ENCODE measurements around the gene SLIT1.

Gene SLIT1

DNA sequence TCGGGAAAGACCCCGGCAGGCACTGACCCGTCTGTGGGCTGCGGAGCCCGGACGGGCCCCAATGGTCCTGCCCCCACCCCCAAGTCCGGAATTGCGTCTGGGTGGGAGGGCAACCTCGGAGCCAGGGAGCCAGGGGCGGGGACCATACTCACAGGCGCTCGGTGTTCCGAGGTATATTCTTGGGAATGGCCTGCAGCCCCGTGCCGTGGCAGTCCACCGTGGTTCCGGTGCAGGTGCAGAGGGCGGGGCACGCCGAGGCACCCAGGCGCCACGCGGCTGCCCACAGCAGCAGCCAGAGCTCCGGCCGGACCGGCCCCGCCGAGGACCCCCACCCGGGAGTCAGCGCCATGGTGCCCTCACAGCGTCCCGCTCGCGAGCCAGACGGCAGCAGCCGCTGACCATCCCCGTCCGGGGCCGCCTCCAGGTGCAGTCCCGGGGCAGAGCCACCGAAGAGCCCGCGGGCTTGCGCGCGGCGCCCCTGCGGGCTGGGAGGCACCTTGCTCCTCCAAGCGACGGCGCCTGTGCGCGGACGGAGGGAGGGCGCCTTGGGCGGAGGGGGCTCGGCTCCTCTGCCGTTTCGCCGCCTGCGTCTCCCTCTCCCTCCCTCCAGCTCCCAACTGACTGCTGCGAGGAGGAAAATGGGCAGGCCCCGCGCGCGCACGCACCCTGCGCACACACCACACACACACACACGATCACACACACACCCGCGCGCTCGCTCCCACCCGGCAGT is at the start of gene SLIT1:
SLIT1 (minus strand) TSS at position 634 of the 733 bp plus-strand sequence; CDS start at position 349, 285 bp downstream.
- no peak for DNase-seq

DNA sequence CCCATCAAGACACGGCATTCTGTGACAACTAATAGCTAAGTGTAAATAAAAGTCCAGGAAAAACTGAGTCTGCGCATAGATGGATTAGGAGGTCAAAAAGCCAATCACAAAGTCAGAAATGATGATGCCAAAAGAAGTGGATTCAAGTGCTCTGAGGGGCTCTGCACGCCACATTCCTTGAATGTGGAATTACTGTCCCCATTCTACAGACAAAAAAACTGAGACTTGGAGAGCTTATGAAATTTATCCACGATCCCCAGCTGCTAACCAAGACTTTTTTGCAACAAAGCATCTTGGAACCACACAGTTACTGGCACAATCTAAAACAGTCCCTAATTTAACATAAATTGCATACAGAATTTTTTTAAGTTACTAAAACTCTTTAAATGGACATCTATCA is 49.6 kb upstream of the SLIT1 start:
- DNase-seq = no peak

DNA sequence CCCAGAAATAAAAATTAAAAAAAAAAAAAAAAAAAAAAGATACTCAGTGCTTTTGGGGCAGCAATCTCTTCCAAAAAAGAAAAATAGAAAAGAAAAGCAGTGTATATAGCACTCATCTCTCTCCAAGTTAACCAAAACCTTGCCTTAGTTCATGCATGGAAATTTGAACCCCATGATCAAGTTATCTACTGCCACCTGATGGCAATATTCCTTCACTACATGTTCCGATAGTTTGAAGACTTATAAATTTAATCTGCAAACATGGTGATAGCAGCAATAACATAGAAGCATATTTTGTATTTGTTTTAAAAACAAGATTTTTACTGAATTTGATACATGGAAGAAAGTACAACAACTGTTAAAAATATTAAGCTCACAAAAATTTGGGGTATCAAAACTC is 48.6 kb upstream of the SLIT1 start:
- DNase-seq = no peak

DNA sequence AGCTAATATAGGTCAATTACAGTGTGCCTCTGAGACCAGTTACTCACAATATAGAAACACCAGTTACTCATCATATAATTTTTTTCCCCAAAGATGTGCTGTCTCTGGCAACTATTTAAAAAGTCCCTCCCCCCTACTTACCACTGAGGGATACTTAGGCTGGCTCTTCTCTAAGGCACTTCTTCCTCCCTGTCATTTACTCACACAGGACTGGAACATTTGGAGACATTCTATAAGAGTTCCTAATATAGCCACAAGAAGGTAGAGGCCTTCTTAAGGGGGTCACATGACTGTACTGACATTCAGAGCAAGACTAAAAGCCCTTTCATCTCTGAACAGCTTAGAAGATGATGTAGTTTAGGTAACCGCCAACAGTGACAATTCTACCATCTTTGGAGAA is 44.4 kb upstream of the SLIT1 start:
- no peak for DNase-seq

DNA sequence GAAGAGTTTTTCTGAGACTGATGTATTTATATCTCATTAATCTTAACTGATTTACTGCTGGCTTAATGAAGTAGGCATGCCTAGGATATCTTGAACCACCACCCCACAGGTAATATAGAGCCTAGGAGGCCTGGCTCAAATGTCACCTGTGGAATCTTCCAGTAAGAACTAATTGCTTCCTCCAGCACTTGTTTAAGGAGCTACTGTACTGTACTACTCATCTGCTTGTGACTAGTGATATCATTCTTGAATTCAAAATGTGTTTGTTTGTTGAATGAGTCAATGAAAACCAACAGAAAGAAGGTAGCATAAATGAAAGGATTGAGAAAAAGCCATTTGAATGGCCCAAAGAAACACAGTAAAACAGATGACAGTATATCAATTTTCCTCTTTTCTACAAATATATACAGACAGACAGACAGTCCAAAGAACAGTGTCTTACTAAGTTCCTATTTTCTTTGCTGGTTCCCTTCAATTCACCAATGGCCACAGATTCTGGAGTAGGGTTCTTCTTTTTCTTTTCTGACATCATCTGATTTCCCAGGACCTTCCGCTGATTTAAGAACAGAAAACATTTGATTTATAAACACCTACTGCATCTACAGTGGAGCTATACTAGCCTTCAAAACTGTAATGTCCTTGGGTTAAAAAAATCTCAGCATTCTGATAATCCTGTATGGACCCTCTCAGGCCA is 43.7 kb upstream of the SLIT1 start:
- DNase-seq = no peak

DNA sequence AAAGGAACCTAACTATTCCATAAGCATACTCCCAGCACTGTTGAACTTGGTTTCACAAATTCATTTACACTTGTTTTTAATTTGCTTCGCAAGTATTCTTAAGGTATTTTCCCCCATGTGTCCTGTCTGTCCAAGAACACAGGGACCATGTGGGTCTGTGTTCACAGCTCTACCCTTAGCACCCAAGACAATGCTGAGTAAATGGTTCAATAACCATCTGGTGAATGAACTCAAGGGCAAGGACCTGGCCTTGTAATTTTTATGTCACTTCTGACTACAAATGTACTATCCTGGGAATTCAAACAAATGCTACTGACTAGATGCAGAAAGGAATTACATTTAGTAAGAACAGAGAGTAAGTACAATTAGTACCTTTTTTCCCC is 43.0 kb upstream of the SLIT1 start:
- DNase-seq = no peak

DNA sequence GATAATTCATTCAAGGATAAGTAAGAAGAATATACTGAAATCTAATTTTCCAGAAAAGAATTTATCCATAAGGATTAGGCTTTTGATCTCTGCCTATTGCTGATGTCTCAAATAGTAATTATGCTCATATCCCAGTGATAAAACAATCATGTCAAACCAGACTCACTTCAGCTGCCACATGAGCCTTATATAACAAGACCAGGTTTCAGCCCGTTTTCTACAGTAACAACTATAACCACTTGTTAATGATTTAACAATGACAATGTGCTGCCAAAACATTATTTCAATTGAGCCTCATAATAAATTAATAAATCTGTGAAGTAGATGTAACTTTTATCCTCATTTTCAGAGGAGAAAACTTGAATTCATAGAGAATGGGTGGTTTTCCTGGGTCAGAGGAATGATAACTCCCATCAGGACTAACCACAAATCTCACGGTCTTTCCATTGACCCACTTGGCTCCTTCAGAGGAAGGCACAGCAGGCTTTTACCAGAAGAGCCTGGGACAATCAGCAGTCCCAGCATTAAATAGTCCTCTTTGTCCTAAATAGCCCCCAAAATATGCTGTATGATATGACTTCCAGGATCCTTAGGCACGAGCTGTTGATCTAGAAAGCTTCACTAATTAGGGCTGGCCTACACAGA is 42.5 kb upstream of the SLIT1 start:
- no peak for DNase-seq

DNA sequence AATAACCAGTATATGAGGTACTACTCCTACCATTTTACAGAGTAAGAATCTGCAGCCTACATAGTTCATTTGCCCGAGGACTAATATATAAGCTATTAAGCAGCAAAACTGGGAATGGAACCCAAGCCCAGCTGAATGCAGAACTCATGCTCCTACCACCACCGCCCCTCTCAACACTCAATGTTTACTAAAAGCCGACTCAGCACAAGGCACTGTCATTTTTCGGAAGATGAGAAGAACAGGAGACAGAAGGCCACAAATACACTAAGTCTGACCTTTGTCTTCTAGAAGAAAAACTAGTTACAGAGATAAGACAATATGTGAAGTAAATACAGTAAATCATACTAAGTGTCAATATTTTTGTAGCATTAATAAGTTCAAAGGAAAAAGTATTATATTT is 40.6 kb upstream of the SLIT1 start:
- DNase-seq = no peak

DNA sequence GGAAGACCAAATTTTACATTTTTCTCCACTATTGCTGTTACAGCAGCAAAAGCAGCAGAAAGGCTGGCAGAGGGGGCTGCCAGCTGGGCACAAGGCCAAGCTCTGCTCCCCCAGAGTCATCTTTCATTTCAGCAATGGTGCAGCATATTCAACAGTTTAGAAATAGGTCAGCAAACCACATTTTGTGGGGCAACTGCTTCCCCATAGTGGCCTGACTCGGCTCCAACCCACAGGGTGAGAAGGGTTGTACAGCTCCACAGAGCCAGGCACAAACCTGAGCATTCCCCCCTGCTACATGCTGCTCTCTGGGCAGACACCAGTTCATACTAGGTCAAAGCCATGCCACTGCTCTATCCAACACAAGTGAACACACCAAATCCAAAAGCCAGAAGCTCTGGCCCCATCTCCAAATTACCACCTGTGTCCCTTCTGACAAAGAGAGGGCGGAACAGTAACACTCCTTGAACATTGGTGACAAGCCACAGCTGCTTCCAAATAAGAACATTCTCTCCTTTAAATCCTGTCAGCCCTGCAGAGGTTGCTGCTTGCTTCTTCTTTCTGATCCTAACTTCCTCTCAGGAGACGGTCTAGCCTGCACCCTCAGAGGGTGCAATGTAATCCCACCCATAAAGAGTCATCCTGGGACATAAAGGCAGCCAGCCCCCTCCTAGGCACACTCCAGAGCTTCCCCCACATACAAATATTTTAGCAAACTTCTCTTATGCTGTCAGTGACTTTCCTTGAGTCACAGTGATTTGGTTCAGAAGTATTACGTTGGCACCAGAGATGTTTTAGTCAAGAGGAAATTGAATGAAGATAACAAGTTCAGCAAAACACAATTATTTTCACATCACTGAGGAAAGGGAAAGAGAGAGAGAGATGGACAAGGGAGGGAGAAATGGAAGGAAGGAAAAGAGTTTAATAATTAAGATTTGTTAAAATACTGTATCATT is 39.0 kb upstream of the SLIT1 start:
- DNase-seq = no peak

DNA sequence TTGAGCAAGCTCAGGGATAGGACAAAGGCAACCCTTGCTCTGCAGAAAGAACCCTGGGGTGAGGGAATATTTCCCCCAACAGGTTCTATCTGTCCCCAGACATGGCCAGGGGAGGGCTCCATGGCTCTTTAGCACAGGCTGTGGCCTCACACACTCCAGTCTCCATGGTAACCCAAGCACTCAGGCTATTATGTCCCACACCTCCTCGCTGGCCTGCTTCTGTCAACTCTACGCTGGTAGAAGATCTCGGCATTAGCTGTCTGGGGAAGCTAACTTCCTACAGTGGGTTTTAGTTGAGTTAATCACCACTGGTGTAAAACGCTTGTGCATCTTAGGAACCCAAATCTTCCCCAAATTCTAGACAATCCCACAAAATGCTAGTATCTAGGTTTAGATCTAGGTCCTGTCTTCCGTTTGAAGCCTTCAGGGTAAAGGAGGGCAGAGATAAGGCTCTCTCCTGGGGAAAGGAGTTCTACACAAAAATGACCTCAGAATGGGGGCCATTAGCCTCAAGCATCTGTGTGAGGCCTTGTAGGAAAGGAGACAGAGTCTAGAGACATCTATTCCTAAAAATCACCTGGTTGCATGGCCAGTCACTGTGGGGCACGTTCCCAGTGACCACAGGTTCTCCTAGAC is 36.7 kb upstream of the SLIT1 start:
- no peak for DNase-seq

DNA sequence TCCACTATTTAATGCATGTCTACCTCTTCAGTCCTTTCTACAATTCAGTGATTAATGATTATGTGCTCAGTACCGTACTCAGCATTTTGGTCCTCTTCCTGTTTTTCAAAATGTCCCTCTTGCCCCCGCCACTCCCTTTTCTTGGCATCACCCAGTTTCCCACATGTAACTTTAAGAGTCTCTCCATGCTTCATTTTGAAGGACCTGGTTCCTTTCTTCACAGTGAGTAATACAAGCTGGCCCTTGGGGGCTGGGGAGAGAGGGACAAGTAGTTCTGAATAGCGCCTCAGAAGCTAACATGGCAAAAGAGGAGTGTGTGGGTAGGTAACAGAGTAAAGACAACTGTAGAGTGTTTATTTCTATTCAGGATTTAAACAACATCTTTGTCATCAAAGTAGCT is 34.6 kb upstream of the SLIT1 start:
- DNase-seq = no peak

DNA sequence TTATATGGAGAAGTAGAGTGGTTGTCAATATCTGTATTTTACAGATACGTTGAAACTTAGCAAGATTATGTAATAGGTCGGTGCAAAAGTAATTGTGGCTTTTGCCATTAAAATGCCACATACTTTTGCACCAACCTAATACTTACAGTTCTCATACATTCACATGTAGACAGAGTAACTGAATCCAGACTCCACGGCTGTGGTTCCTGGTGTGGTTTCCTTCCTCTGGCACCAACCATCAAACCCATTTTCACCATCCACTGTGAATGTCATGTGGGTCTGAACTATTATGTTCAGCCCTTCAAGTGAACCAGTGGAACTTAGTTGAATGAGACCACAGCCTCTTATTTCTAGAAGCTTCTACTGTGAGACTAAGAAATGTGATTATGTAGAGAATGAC is 31.5 kb upstream of the SLIT1 start:
- DNase-seq = no peak

DNA sequence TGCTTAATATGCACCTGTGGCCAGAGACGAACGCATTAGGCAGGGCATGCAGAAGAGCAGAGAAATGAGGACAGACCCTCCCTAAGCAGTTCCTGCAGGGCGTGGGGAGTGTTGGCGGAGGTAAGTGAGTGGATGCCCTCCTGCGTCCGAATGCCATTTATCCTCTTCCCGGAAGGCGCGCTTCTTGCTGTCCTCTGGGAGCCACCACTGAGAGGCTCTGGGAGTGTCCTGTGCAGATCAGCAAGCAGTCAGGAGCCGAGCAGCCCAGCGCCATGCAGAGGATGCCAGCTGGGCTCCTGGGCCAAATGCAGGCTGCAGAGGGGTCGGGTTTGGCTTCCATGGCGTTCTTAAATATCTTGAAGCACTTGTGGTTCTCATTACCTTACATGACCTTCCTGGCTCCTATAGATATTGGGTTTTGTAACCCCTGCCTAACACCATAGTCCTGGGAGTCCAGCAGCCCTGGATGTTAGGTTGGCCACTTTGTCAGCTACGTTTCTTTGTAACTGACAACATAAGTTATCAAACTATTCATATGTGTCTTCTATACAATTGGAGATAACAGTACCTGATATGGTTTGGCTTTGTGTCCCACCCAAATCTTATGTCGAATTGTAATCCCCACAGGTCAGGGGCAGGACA is 30.0 kb upstream of the SLIT1 start:
- no peak for DNase-seq

DNA sequence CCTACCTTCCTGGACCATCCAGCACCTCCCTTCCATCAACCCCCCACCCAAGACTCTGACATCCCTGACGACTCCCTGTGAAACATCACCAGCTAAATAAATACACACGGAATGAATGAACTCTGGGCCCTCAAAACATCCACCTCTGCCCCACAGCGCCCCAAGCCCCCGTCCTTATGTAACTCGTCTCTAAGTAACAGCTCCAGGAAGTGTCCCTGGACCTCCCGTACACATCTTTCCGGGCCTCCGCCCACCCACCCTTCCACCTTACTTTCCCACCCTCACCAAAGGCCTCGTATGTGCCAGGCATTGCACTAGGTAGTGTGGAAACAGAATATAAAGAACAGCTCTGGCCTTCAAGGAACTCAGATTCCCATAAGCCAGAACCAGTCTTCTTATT is 27.7 kb upstream of the SLIT1 start:
- DNase-seq = no peak

DNA sequence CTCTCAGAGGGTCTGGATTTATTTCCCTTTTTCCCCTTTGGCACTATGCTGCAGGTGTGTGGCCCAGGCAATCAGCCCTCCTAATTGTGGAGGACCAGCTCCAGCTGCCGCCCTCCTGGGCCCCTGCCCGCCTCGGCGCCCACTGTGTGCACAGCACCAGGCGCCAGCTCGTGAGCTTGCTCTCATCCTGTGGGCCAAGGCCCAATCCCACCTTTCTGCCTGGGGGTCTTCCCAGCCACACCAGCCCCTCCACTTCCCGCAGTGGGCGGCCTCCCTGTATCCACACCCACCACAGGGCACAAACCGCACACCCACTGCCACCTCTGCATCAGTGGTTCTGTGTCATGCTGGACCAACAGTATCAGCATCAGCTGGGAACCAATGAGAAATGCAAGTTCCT is 25.5 kb upstream of the SLIT1 start:
- DNase-seq = no peak

DNA sequence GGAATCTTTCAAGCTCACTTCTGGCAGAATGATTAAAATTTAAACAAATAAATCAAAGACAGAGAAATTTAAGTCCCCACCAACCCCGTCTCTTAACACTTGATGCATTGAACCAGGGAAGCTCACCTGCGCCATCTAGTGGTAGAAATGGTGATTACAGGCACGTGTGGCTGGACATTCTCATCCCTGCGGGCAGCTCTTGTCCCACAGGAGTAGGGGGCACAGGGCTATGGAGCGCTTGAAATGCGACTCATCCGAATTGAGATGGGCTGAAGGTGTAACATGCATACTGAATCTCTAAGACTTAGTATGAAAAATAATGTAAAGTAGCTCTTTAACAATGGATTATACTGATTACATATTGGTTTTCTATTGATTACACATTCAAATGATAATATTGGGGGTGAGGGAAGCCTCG is 24.8 kb upstream of the SLIT1 start:
- DNase-seq = peak; percentile 71

DNA sequence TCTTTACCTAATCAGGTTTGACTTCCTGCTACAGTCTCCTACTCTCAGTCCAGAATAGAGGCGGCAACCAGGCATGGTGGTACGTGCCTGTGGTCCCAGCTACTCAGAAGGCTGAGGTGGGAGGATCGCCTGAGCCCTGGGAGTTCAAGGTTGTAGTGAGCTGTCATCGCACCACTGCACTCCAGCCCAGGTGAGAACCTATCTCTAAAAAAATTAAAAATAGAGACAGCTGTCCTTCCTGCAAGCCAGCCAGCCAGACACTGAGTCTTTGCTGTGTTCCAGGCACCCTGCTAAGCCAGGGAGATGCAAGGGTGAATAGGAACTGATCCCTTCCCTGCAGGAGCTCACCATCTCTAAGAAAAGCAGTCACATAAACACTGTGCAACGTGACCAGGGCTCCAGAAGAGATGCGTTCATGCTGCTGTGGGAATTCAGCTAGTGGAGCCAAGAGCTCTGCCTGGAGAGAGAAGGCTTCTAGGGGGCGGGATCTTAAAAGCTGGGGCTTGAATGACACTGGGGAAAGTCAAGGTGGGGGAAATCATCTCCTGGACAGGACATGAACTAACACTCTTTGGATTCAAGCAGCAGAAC is 22.1 kb upstream of the SLIT1 start:
- DNase-seq = no peak

DNA sequence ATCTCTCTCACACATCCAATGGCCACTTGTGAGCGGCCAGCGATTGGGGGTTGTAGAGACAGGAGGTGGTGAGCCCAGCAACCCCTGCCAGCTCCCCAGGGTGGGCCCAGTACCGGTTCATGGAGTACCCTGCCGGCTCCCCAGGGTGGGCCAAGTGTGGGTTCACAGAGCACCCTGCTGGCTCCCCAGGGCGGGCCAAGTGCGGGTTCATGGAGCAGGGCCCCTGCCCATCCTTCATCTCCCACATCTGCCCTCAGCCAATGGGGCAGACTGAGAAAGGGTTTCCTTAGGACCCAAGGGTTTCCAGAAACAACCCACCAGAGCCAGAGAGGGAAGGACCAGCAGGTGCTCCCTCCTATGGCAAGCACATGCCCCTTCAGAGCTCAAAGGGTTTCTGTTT is 21.4 kb upstream of the SLIT1 start:
- no peak for DNase-seq

DNA sequence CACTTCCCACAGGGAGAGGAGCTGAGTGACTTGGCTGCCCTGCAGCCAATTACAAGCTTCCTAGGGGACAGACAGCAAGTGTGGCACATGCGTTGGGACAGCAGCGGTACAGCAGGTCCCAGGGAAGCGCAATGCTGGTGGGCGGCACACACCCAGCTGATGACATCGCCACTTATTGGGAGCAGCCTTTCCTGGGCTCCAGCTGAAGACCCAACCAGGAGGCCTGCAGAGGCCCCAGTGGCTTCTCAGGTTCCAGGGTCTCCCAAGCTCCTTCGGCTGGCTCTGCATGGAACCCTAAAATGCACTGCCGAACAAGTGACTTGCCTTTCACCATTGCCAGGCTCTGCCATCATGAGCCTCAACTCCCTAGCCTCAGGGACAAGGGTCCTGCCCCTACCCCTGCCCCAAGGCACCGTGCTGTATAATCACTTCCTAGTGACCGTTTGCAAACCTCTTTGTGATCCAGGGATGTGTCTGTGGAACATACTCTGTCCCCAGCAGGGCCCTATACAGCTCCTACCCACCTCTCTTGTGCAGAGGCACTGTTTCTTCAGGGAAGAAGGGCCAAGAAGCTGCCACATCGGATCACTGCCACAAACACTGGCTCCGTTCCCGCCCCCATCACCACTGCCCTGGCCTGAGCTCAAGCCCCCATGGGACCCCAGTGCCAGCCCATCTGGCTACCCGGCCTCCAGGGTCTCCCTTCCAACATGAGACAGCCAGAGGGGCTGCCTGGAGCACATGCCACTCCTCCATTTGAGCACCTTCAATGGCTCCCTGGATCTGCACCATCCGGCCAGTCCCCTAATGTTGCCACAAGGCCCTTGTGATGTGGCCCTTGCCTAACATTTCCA is 19.3 kb upstream of the SLIT1 start:
- DNase-seq = no peak

DNA sequence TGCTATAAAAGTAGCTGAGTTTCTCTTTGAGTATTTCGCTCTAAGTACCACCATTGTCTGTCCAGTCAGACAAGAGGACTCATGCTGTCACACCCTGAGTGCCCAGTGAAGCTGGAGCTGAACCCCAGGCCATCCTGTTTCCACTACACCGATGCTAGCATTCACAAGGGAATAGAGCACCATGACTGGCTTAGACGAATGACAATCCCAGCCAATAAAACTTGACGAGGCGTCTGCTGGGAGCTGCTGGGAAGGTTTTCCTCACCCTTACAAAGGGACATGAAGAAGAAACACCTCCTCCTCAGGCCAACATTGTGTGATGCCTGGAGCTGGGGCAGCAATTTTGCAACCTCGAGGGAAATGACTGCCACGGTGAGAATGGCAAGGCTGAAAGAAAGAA is 17.5 kb upstream of the SLIT1 start:
- no peak for DNase-seq

DNA sequence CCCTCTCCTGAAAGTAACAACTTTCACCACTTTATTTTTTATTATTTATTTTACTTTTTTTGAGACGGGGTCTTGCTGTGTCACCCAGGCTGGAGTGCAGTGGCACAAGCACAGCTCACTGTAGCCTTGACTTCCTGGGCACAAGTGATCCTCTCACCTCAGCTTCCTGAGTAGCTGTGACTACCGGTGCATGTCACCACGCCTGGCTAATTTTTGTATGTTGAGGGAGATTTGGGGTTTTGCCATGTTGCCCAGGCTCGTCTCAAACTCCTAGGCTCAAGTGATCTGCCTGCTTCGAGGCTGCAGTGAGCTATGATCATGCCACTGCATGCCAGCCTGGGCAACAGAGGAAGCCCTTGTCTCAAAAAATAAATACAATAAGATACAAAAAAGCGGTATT is 14.9 kb upstream of the SLIT1 start:
- DNase-seq = no peak
